Upper lobe of right lung (tissue), 1 donor: Measurements from ENCODE around the gene COBL. TPM values are rescaled to one million over a fixed set of nuclear protein-coding genes. Genes with fewer than 3 reads are reported as not detected.

Experiments
- ATAC-seq: fragments of 200-7000 bp; cut with Tn5 transposase; one replicate; pipeline ENCODE4 v1.9.1; 2020; ENCODE audit warnings: mild to moderate bottlenecking, moderate library complexity
- DNase-seq: peaks from one replicate; pipeline ENCODE4 v3.0.0-alpha.2; 2020
- H3K27ac ChIP-seq: fragments of 200-600 bp; one replicate; pipeline ENCODE4 v1.8.0; 2022
- H3K27me3 ChIP-seq: fragments of 200-600 bp; one replicate; pipeline ENCODE4 v1.8.0; 2022; ENCODE audit warnings: mild to moderate bottlenecking
- H3K36me3 ChIP-seq: fragments of 200-600 bp; one replicate; pipeline ENCODE4 v1.8.0; 2022
- H3K4me1 ChIP-seq: fragments of 200-600 bp; one replicate; pipeline ENCODE4 v1.8.0; 2022
- H3K4me3 ChIP-seq: fragments of 200-600 bp; one replicate; pipeline ENCODE4 v1.8.0; 2022; ENCODE audit warnings: mild to moderate bottlenecking
- H3K9me3 ChIP-seq: fragments of 200-600 bp; one replicate; pipeline ENCODE4 v1.8.0; 2022
- intact Hi-C: fragments of 100-400 bp; cut with DNase I; formaldehyde crosslinking; loops from one replicate; pipeline ENCODE4 v1.11.0; 2022
- total RNA-seq: library from RNA; stranded (reverse); fragmentation: NEBNext Ultra II Directional; extraction: Animal tissue kit (Norgen Biotek cat#: 25700); gene quantifications from one replicate; pipeline ENCODE4 v1.2.1, GENCODE V29; 2021
- TF ChIP-seq, protein P1 (sequence below): fragments of 200-600 bp; IDR thresholded peaks from one replicate; pipeline ENCODE4 v1.8.0; 2022; ENCODE audit warnings: antibody characterized with exemption
- donor health status: DM: no; HTN: yes; CAD: no; lungs with severe emphysema.

COBL gene
- total RNA-seq, 1 donor from 2014 or later = 29.2 TPM

- Histone ChIP-seq H3K4me3 (no peak overlapping the region), H3K4me1 (no peaks in the 10 kb centered on the region), H3K27me3 (no peaks in the 10 kb centered on the region), H3K27ac (no peak overlapping the region), H3K36me3 (no peaks in the 10 kb centered on the region), H3K9me3 (no peaks in the 10 kb centered on the region)
- ATAC-seq = no peak
- intact Hi-C loops = no loop called here
- DNase-seq = no peak
- TF ChIP-seq, protein P1, sequence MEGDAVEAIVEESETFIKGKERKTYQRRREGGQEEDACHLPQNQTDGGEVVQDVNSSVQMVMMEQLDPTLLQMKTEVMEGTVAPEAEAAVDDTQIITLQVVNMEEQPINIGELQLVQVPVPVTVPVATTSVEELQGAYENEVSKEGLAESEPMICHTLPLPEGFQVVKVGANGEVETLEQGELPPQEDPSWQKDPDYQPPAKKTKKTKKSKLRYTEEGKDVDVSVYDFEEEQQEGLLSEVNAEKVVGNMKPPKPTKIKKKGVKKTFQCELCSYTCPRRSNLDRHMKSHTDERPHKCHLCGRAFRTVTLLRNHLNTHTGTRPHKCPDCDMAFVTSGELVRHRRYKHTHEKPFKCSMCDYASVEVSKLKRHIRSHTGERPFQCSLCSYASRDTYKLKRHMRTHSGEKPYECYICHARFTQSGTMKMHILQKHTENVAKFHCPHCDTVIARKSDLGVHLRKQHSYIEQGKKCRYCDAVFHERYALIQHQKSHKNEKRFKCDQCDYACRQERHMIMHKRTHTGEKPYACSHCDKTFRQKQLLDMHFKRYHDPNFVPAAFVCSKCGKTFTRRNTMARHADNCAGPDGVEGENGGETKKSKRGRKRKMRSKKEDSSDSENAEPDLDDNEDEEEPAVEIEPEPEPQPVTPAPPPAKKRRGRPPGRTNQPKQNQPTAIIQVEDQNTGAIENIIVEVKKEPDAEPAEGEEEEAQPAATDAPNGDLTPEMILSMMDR = no peak
Measured at GRCh38 chr7:51019191-51019844, 297.3 kb downstream of the COBL start.

DNA sequence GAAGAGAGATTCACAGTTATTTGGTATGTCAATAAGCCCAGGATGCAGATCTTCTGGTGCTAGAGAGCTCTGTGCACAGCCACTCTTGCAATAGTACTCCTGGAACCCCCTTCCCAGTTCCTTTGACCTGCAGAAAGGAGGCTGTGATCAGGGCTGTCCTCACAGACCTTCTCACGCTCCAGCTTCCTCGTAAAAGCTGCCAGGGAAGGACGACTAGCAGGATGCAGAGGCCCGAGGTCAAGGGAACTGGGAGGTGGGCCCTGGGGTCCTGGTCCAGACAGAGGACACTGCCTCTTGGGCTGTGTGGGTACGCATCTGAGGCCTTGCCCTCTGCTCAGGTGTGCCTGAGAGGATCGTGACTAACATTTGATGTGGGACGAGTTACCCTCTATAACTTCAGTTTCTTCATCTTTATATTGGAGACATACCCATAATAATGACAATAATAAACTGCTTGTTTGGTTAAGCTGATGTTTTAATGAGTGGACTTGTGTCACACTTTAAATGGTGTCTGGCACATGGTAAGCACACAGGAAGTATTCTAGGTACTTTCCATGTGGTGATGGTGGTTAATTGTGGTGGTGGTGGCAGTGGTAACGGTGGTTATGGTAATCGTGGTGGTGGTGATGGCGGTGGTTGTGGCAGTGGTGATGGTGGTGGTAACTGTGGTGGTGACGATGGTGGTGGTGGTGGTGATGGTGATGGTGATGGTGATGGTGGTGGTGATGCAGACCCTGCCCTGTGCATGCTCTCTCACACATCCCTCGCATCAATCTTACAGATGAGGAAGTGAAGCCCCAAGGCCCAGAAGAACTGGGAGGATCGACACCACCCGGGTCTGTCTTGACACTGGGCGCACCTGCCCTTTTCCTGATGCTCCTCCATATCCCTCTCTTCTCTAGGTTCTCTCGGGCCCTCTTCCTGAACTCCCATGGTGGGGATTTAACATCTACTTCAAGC, 298.8 kb downstream of the COBL start:
- Histone ChIP-seq H3K27ac (no peak overlapping the region), H3K4me3 (no peak overlapping the region), H3K4me1 (no peaks in the 10 kb centered on the region), H3K9me3 (no peaks in the 10 kb centered on the region), H3K36me3 (no peaks in the 10 kb centered on the region), H3K27me3 (no peaks in the 10 kb centered on the region)
- peak; percentile 29 for DNase-seq
- intact Hi-C loops = no loop called here
- no peak for ATAC-seq
- TF ChIP-seq, protein P1 = no peak

- DNase-seq (peak; percentile 33), ATAC-seq (no peak)
- Histone ChIP-seq H3K9me3 (no peaks in the 10 kb centered on the region), H3K27ac (no peak overlapping the region), H3K4me1 (no peaks in the 10 kb centered on the region), H3K36me3 (no peaks in the 10 kb centered on the region), H3K27me3 (no peaks in the 10 kb centered on the region), H3K4me3 (no peak overlapping the region)
- TF ChIP-seq, protein P1 = no peak
- intact Hi-C loops = no loop called here
Measured at GRCh38 chr7:51016546-51016945, 300.1 kb downstream of the COBL start.

- H3K4me1 ChIP-seq = no peaks in the 10 kb centered on the region
- no peak for ATAC-seq
- no peak overlapping the region for H3K27ac ChIP-seq
- H3K9me3 ChIP-seq = no peaks in the 10 kb centered on the region
- intact Hi-C loops = no loop called here
- TF ChIP-seq, protein P1 = no peak
- peak; percentile 42 for DNase-seq
- H3K27me3 ChIP-seq = no peaks in the 10 kb centered on the region
- no peaks in the 10 kb centered on the region for H3K36me3 ChIP-seq
- H3K4me3 ChIP-seq = no peak overlapping the region
Measured at GRCh38 chr7:51015581-51015980, 301.0 kb downstream of the COBL start.

- TF ChIP-seq, protein P1 = no peak
- intact Hi-C loops = no loop called here
- DNase-seq = peak; percentile 57
- Histone ChIP-seq H3K36me3 (no peaks in the 10 kb centered on the region), H3K9me3 (no peaks in the 10 kb centered on the region), H3K4me3 (no peak overlapping the region), H3K27me3 (no peaks in the 10 kb centered on the region), H3K27ac (no peak overlapping the region), H3K4me1 (no peaks in the 10 kb centered on the region)
- no peak for ATAC-seq
Measured at GRCh38 chr7:51014811-51015210, 301.8 kb downstream of the COBL start.
